SK-N-SH (cell line): ENCODE data around the gene KLHDC3. TPM values are rescaled to one million over a fixed set of nuclear protein-coding genes. Genes with fewer than 3 reads are reported as not detected.

ENCODE experiments used
- CTCF ChIA-PET: fragments of 300-600, 350-600 bp; formaldehyde crosslinking; extraction: SDS; loops from one replicate; lab custom pipeline; 2021; lab: Yijun Ruan, JAX
- POLR2A ChIA-PET: fragments of 350-600 bp; sonication (Branson Sonifier 250); formaldehyde crosslinking; extraction: SDS; loops from one replicate; lab custom pipeline; 2020; ENCODE audit warnings: antibody characterized with exemption, inconsistent platforms; lab: Yijun Ruan, JAX
- DNase-seq: peaks from one replicate; pipeline ENCODE4 v3.0.0; 2012
- H2AFZ ChIP-seq: fragments of 200-600 bp; sonication (generic); 2 replicates; pipeline ENCODE4 v1.8.1; 2016; ENCODE audit warnings: antibody characterized with exemption, mild to moderate bottlenecking, low read depth
- H3F3A ChIP-seq: fragments of 200-600 bp; sonication (generic); replicated peaks from 2 replicates; pipeline ENCODE3; 2016; ENCODE audit warnings: antibody characterized with exemption, mild to moderate bottlenecking; ENCODE audit not compliant: insufficient read depth
- H3K27ac ChIP-seq, 2 experiments: fragments of 200-500 bp in 1 of 2; fragments of 200-600 bp in 1 of 2; sonication (Bioruptor generic) in 1 of 2; sonication (generic), shearing (Covaris generic) in 1 of 2; 2 replicates each; pipeline versions ENCODE4 v1.5.1 to v1.6.1; 2014 to 2016; ENCODE audit warnings: low read depth in 2 of 2, inconsistent platforms in 1 of 2, low read length in 1 of 2, mild to moderate bottlenecking in 1 of 2, mixed read lengths in 1 of 2
- H3K27me3 ChIP-seq: fragments of 200-600 bp; sonication (generic), shearing (Covaris generic); 2 replicates; pipeline ENCODE4 v1.6.1; 2016; ENCODE audit warnings: mixed run types; ENCODE audit not compliant: insufficient read depth
- H3K36me3 ChIP-seq, 2 experiments: fragments of 200-500 bp in 1 of 2; fragments of 200-600 bp in 1 of 2; sonication (Bioruptor generic) in 1 of 2; sonication (generic) in 1 of 2; replicated peaks in 1 of 2; 2 replicates each; pipeline versions ENCODE3 to v1.5.1; 2014 to 2016; ENCODE audit warnings: low read length in 1 of 2, mild to moderate bottlenecking in 1 of 2; ENCODE audit not compliant: insufficient read depth in 2 of 2, control insufficient read depth in 1 of 2
- H3K4me1 ChIP-seq, 2 experiments: fragments of 200-500 bp in 1 of 2; fragments of 200-600 bp in 1 of 2; sonication (Bioruptor generic) in 1 of 2; sonication (generic), shearing (Covaris generic) in 1 of 2; 2 replicates each; pipeline versions ENCODE4 v1.5.1 to v1.6.1; 2014 to 2016; ENCODE audit warnings: low read depth in 1 of 2, low read length in 1 of 2, mixed run types in 1 of 2; ENCODE audit not compliant: insufficient read depth in 2 of 2, control insufficient read depth in 1 of 2
- H3K4me2 ChIP-seq: fragments of 200-600 bp; sonication (generic), shearing (Covaris generic); 2 replicates; pipeline ENCODE4 v1.6.1; 2017; ENCODE audit warnings: mixed run types
- H3K4me3 ChIP-seq, 2 experiments: fragments of 200-500 bp in 1 of 2; fragments of 200-600 bp in 1 of 2; sonication (Bioruptor generic) in 1 of 2; sonication (generic), shearing (Covaris generic) in 1 of 2; 2 replicates each; pipeline versions ENCODE4 v1.5.1 to v1.8.1; 2014 to 2016; ENCODE audit warnings: low read depth in 2 of 2, inconsistent platforms in 1 of 2, low read length in 1 of 2, mild to moderate bottlenecking in 1 of 2, mixed read lengths in 1 of 2, moderate library complexity in 1 of 2
- H3K79me2 ChIP-seq: fragments of 200-600 bp; sonication (generic); 2 replicates; pipeline ENCODE4 v1.8.1; 2017; ENCODE audit warnings: mild to moderate bottlenecking; ENCODE audit not compliant: insufficient read depth
- H3K9ac ChIP-seq: fragments of 200-600 bp; sonication (generic); 2 replicates; pipeline ENCODE4 v1.6.1; 2017; ENCODE audit warnings: mixed run types
- H3K9me2 ChIP-seq: fragments of 200-600 bp; sonication (generic); 2 replicates; pipeline ENCODE4 v1.6.1; 2017; ENCODE audit warnings: mixed run types
- H3K9me3 ChIP-seq: fragments of 200-600 bp; sonication (generic); 2 replicates; pipeline ENCODE4 v1.6.1; 2017; ENCODE audit warnings: mixed run types, mild to moderate bottlenecking, moderate library complexity
- H4K20me1 ChIP-seq: fragments of 200-600 bp; sonication (generic); 2 replicates; pipeline ENCODE4 v1.6.1; 2017; ENCODE audit warnings: mild to moderate bottlenecking, mixed run types; ENCODE audit not compliant: insufficient read depth
- CHD2 ChIP-seq: fragments of 150-350 bp; IDR thresholded peaks from 2 replicates; pipeline ENCODE4 v1.6.1; 2018; ENCODE audit warnings: low read length; ENCODE audit not compliant: partially characterized antibody
- FOXM1 ChIP-seq: IDR thresholded peaks from 2 replicates; pipeline ENCODE4 v1.4.0; 2012; ENCODE audit warnings: low read depth, mild to moderate bottlenecking
- GABPA ChIP-seq: IDR thresholded peaks from 2 replicates; pipeline ENCODE4 v1.4.0; 2012; ENCODE audit warnings: low read depth, mild to moderate bottlenecking
- IRF3 ChIP-seq: fragments of 150-350 bp; IDR thresholded peaks from 2 replicates; pipeline ENCODE4 v1.6.1; 2016; ENCODE audit warnings: mild to moderate bottlenecking, low read depth, low read length
- JUND ChIP-seq: IDR thresholded peaks from 2 replicates; pipeline ENCODE4 v1.4.0; 2012
- MAX ChIP-seq: IDR thresholded peaks from 2 replicates; pipeline ENCODE4 v1.4.0; 2012; ENCODE audit warnings: low read depth
- MXI1 ChIP-seq: IDR thresholded peaks from 2 replicates; pipeline ENCODE4 v1.6.1; 2012; ENCODE audit warnings: mild to moderate bottlenecking, low read depth, low read length, improper control_type of control experiment
- NRF1 ChIP-seq: IDR thresholded peaks from 2 replicates; pipeline ENCODE4 v1.6.1; 2012; ENCODE audit warnings: low read depth, mild to moderate bottlenecking, low read length
- POLR2AphosphoS5 ChIP-seq: IDR thresholded peaks from 2 replicates; pipeline ENCODE4 v1.6.1; 2012; ENCODE audit warnings: low read depth, low read length
- RCOR1 ChIP-seq: fragments of 150-350 bp; IDR thresholded peaks from 2 replicates; pipeline ENCODE4 v1.6.1; 2017; ENCODE audit warnings: antibody characterized with exemption, low read length
- RFX5 ChIP-seq: IDR thresholded peaks from 2 replicates; pipeline ENCODE4 v1.6.1; 2012; ENCODE audit warnings: mild to moderate bottlenecking, improper control_type of control experiment, low read length
- SIN3A ChIP-seq: IDR thresholded peaks from 2 replicates; pipeline ENCODE4 v1.6.1; 2012; ENCODE audit warnings: low read depth, mild to moderate bottlenecking, low read length, moderate library complexity, borderline replicate concordance
- SMC3 ChIP-seq: IDR thresholded peaks from 2 replicates; pipeline ENCODE4 v1.6.1; 2012; ENCODE audit warnings: low read depth, low read length, improper control_type of control experiment
- TAF1 ChIP-seq: IDR thresholded peaks from 2 replicates; pipeline ENCODE4 v1.6.1; 2012; ENCODE audit warnings: low read depth, mild to moderate bottlenecking, low read length, moderate library complexity, borderline replicate concordance
- TCF12 ChIP-seq: IDR thresholded peaks from 2 replicates; pipeline ENCODE4 v1.4.0; 2012
- TEAD4 ChIP-seq: IDR thresholded peaks from 2 replicates; pipeline ENCODE4 v1.4.0; 2012; ENCODE audit warnings: mild to moderate bottlenecking, borderline replicate concordance; ENCODE audit not compliant: insufficient read depth
- WGBS: methylation state at CpG from one replicate; pipeline ENCODE4 v1.1.6; 2017; ENCODE audit warnings: low lambda C conversion rate; 5-methylcytosine and 5-hydroxymethylcytosine counted together
- polyA plus RNA-seq, 3 experiments: library from polyadenylated mRNA; depleted of rRNA; stranded (reverse); fragments of >200 nt; gene quantifications; 2 replicates each; pipeline ENCODE4 v1.2.3, GENCODE V29; 2012
- TF ChIP-seq, protein P1 (sequence below): IDR thresholded peaks from 2 replicates; pipeline ENCODE4; 2012
- TF ChIP-seq, protein P2 (sequence below): IDR thresholded peaks from 2 replicates; pipeline ENCODE4 v1.6.1; 2012; ENCODE audit warnings: mild to moderate bottlenecking, low read depth, low read length, moderate library complexity

Gene KLHDC3
- polyA plus RNA-seq, 1 of the 3 experiments (the other 2 are of a cell fraction) = 74.1 TPM

DNA sequence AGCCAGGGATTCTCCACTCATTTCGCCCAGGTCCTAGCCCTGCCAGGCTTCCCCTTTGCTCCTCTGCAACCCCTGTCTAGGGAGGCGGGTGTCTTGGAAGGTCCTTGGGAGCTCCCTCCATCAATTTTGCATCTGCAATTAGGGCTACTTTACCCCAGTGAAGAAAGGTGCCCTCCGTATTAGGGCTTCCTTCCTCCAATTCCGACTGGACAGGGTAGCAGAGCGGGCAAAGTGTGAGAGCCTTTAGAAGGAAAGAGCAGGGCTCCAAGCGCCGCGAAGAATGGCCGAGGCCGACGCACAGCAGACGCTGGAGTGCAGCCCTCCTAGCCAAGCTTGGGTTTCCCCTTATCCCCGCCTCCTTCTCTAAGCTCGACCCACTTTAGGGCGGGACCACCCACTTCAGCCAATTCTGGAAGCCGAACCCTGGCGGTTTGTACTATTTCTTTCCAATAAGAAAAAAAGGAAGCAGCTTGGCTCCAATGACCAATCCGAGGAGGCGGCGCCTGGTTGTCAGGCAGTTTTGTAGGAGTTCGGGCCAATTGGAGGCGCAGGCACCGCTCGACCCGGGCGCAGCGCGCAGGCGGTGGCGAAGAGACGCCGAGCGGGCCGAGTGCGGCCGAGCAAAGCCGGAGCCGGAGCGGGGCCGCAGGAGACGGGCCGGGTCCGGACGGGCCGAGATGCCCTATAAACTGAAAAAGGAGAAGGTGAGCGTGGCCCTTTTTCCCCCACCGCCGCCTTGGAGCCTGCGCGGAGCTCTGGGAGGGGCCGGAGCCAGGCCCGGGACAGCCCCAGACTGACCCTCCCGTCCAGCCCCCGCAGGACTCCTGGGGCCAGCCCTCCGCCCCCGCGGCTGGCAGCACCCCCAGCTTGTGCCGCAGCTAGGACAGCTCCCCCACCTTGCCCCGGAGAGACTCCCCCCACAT, 29.8 kb upstream of the KLHDC3 start, which contains the start of gene PPP2R5D:
PPP2R5D (plus strand) TSS at position 570 of the 923 bp plus-strand sequence; CDS start at position 678, 108 bp downstream.
- Histone ChIP-seq H3K9me2 (no peaks in the 10 kb centered on the region), H2AFZ (peak within 1 kb of the TSS; percentile 81), H3K27me3 (no peaks in the 10 kb centered on the region), H3K36me3 (peaks cover 3 to 5% of the 10 kb centered on the region in 2 experiments), H3K4me2 (peak within 1 kb of the TSS; percentile 90), H4K20me1 (no peaks in the 10 kb centered on the region), H3F3A (peaks cover 7% of the 10 kb centered on the region), H3K4me3 (peak within 1 kb of the TSS; percentile 69 to 70), H3K79me2 (peaks cover 37% of the 10 kb centered on the region), H3K4me1 (peaks cover 20 to 24% of the 10 kb centered on the region in 2 experiments; a peak in 3 of 4 replicates), H3K9me3 (no peaks in the 10 kb centered on the region), H3K27ac (peak within 1 kb of the TSS; percentile 66 to 93), H3K9ac (peak within 1 kb of the TSS; percentile 79)
- CTCF ChIA-PET = interaction anchor here (0.9 to 1.7 kb wide), 6 partner anchors 19 to 160 kb away, joined by 3 to 4 read pairs (median 4); no protein-coding TSS in a partner anchor
- TF ChIP-seq RFX5 (peak; percentile 100), FOXM1 (no peak), NRF1 (peak; percentile 68), RCOR1 (no peak), POLR2AphosphoS5 (peak; percentile 98), SMC3 (no peak), SIN3A (0 out of 2 replicates have a peak, but pooled peaks have one; percentile 22), TEAD4 (no peak), JUND (no peak), MXI1 (0 out of 2 replicates have a peak, but pooled peaks have one; percentile 9), CHD2 (peak; percentile 58), TCF12 (no peak), IRF3 (peak; percentile 48), MAX (0 out of 2 replicates have a peak, but pooled peaks have one; percentile 29), TAF1 (peak; percentile 85), GABPA (no peak)
- TF ChIP-seq, protein P1, sequence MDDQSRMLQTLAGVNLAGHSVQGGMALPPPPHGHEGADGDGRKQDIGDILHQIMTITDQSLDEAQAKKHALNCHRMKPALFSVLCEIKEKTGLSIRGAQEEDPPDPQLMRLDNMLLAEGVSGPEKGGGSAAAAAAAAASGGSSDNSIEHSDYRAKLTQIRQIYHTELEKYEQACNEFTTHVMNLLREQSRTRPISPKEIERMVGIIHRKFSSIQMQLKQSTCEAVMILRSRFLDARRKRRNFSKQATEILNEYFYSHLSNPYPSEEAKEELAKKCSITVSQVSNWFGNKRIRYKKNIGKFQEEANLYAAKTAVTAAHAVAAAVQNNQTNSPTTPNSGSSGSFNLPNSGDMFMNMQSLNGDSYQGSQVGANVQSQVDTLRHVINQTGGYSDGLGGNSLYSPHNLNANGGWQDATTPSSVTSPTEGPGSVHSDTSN = 0 out of 2 replicates have a peak, but pooled peaks have one; percentile 2
- TF ChIP-seq, protein P2, sequence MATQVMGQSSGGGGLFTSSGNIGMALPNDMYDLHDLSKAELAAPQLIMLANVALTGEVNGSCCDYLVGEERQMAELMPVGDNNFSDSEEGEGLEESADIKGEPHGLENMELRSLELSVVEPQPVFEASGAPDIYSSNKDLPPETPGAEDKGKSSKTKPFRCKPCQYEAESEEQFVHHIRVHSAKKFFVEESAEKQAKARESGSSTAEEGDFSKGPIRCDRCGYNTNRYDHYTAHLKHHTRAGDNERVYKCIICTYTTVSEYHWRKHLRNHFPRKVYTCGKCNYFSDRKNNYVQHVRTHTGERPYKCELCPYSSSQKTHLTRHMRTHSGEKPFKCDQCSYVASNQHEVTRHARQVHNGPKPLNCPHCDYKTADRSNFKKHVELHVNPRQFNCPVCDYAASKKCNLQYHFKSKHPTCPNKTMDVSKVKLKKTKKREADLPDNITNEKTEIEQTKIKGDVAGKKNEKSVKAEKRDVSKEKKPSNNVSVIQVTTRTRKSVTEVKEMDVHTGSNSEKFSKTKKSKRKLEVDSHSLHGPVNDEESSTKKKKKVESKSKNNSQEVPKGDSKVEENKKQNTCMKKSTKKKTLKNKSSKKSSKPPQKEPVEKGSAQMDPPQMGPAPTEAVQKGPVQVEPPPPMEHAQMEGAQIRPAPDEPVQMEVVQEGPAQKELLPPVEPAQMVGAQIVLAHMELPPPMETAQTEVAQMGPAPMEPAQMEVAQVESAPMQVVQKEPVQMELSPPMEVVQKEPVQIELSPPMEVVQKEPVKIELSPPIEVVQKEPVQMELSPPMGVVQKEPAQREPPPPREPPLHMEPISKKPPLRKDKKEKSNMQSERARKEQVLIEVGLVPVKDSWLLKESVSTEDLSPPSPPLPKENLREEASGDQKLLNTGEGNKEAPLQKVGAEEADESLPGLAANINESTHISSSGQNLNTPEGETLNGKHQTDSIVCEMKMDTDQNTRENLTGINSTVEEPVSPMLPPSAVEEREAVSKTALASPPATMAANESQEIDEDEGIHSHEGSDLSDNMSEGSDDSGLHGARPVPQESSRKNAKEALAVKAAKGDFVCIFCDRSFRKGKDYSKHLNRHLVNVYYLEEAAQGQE = 0 out of 2 replicates have a peak, but pooled peaks have one; percentile 33
- POLR2A ChIA-PET = interaction anchor here (0.5 to 1.8 kb wide), 17 partner anchors 9 to 731 kb away, joined by 3 to 14 read pairs (median 3); partner anchors contain the start of genes CNPY3, CUL7, KLHDC3 and MEA1
- DNase-seq = peak; percentile 94
- WGBS = 2% methylated on average over 30 of the region's 59 CpGs
